HepG2 (cell line): ENCODE results near the gene TSPYL2. TPM values are rescaled to one million over a fixed set of nuclear protein-coding genes. Genes with fewer than 3 reads are reported as not detected.
A peak's percentile ranks its signal among the peaks of the same experiment; 100 is the strongest.

Experiments used
- ATAC-seq: fragments of 200-7000 bp; cut with Tn5 transposase; 3 replicates; pipeline ENCODE4 v1.9.1; 2020; ENCODE audit warnings: mild to moderate bottlenecking, moderate library complexity
- BruUV-seq: library from RNA; stranded (reverse); fragments of 400-500 nt; replicated peaks from 2 replicates; lab custom pipeline; 2021; lab: Mats Ljungman, UMichigan
- CTCF ChIA-PET: fragments of 300-600 bp; formaldehyde crosslinking; extraction: SDS; loops from one replicate; lab custom pipeline; 2021; ENCODE audit warnings: low total read pairs, inconsistent platforms, low intra/inter-chr PET ratio; lab: Yijun Ruan, JAX
- POLR2A ChIA-PET: fragments of 350-600 bp; sonication (Branson Sonifier 250); formaldehyde crosslinking; loops from one replicate; lab custom pipeline; 2020; ENCODE audit warnings: antibody characterized with exemption, inconsistent platforms; lab: Yijun Ruan, JAX
- DNase-seq: peaks from one replicate; pipeline ENCODE4 v3.0.0-alpha.2; 2015; ENCODE audit warnings: low spot score
- FAIRE-seq: peaks from 3 replicates; lab custom pipeline; 2011; peaks lifted over from hg19 to GRCh38; lab: Jason Lieb, UNC
- H2AFZ ChIP-seq: one replicate; pipeline ENCODE4 v1.6.1; 2011; ENCODE audit warnings: low read length, inconsistent platforms
- H3K27ac ChIP-seq: fragments of 300-600 bp; 3 replicates; pipeline ENCODE4 v1.8.0; 2011; ENCODE audit warnings: mixed run types, mild to moderate bottlenecking, mixed read lengths, low read length, inconsistent platforms; ENCODE audit not compliant: insufficient read depth; ENCODE audit errors: extremely low read length
- H3K27me3 ChIP-seq, 2 experiments: fragments of 200-600 bp in 1 of 2; 2 replicates in 1 of 2; 3 replicates in 1 of 2; pipeline versions ENCODE4 v1.6.0 to v1.8.0; 2011; ENCODE audit warnings: low read length in 2 of 2, mild to moderate bottlenecking in 2 of 2, moderate library complexity in 2 of 2, inconsistent platforms in 1 of 2; ENCODE audit not compliant: insufficient read depth in 2 of 2, control insufficient read depth in 1 of 2
- H3K36me3 ChIP-seq, 2 experiments: fragments of 200-600 bp in 1 of 2; replicated peaks in 1 of 2; 2 replicates in 1 of 2; 3 replicates in 1 of 2; pipeline versions ENCODE4 v1.5.1 to v1.8.0; 2011; ENCODE audit warnings: low read length in 2 of 2, inconsistent platforms in 1 of 2; ENCODE audit not compliant: insufficient read depth in 2 of 2, control insufficient read depth in 1 of 2
- H3K4me1 ChIP-seq: 2 replicates; pipeline ENCODE4 v1.5.1; 2012; ENCODE audit warnings: low read length, inconsistent platforms; ENCODE audit not compliant: insufficient read depth
- H3K4me2 ChIP-seq: 2 replicates; pipeline ENCODE4 v1.6.0; 2011; ENCODE audit warnings: low read depth, low read length, inconsistent platforms
- H3K4me3 ChIP-seq, 3 experiments: fragments of 200-600 bp in 1 of 3; sonication (generic), shearing (Covaris generic) in 1 of 3; replicated peaks in 1 of 3; 2 replicates each; pipeline ENCODE4 v1.5.1; 2011 to 2016; ENCODE audit warnings: low read length in 3 of 3, inconsistent platforms in 2 of 3, low read depth in 2 of 3, mild to moderate bottlenecking in 2 of 3, control low read depth in 1 of 3, mixed read lengths in 1 of 3; ENCODE audit not compliant: insufficient read depth in 1 of 3
- H3K79me2 ChIP-seq: one replicate; pipeline ENCODE4 v1.6.1; 2011; ENCODE audit warnings: low read length, inconsistent platforms; ENCODE audit not compliant: insufficient read depth
- H3K9ac ChIP-seq: 2 replicates; pipeline ENCODE4 v1.6.0; 2011; ENCODE audit warnings: mild to moderate bottlenecking, low read depth, low read length, inconsistent platforms; ENCODE audit not compliant: insufficient read depth
- H3K9me3 ChIP-seq: 2 replicates; pipeline ENCODE4 v1.5.1; 2012; ENCODE audit warnings: mild to moderate bottlenecking, low read length
- H4K20me1 ChIP-seq: 2 replicates; pipeline ENCODE4 v1.6.0; 2011; ENCODE audit warnings: inconsistent platforms, mild to moderate bottlenecking, low read length, moderate library complexity; ENCODE audit not compliant: insufficient read depth
- BHLHE40 ChIP-seq: IDR thresholded peaks from 2 replicates; pipeline ENCODE4 v1.6.1; 2011; ENCODE audit warnings: low read length, improper control_type of control experiment
- SAP130 ChIP-seq: IDR thresholded peaks from 2 replicates; pipeline ENCODE4 v1.6.1; 2016; ENCODE audit warnings: low read depth
- USF2 ChIP-seq, 2 experiments: sonication (generic) in 1 of 2; formaldehyde crosslinking in 1 of 2; IDR thresholded peaks; 2 replicates each; pipeline versions ENCODE4 v1.5.1 to v1.6.1; 2011 to 2020; ENCODE audit warnings: borderline replicate concordance in 1 of 2, low read depth in 1 of 2, low read length in 1 of 2, mild to moderate bottlenecking in 1 of 2, missing genetic modification reagents in 1 of 2, moderate library complexity in 1 of 2
- ZNF629 ChIP-seq: sonication (generic); formaldehyde crosslinking; conservative IDR thresholded peaks from 2 replicates; pipeline ENCODE4 v1.5.0; 2020; ENCODE audit warnings: missing genetic modification reagents
- ZNF770 ChIP-seq: sonication (generic); formaldehyde crosslinking; IDR thresholded peaks from 2 replicates; pipeline ENCODE4 v1.5.0; 2020; ENCODE audit warnings: mild to moderate bottlenecking, missing genetic modification reagents
- WGBS: methylation state at CpG from one replicate; pipeline ENCODE4 v1.1.6; 2017; ENCODE audit warnings: low lambda C conversion rate; 5-methylcytosine and 5-hydroxymethylcytosine counted together
- in situ Hi-C: cut with HindIII; loops from 2 replicates; pipeline ENCODE4 v1.10.0; 2017; ENCODE audit warnings: low pct_unique_long_range_greater_than_20kb; ENCODE audit not compliant: extremely low pct_ligation_motif_present
- intact Hi-C: fragments of 100-400 bp; cut with micrococcal nuclease; formaldehyde crosslinking; loops from one replicate; pipeline ENCODE4 v1.10.0; 2022; ENCODE audit not compliant: unreplicated experiment
- polyA plus RNA-seq, 8 experiments: library from polyadenylated mRNA; depleted of rRNA in 3 of 8; stranded (reverse) in 7 of 8; unstranded in 1 of 8; fragments of >200 nt; fragmentation: Illumina TruSeq in 4 of 8; extraction: Trizol in 4 of 8; gene quantifications; 2 replicates each; pipeline versions ENCODE4 v1.2.1 to v1.2.3, GENCODE V29; 2011 to 2016; ENCODE audit warnings: low read depth in 4 of 8, missing spikeins in 1 of 8, mixed read lengths in 1 of 8; ENCODE audit not compliant: insufficient read depth in 1 of 8
- total RNA-seq, 5 experiments: library from RNA; depleted of rRNA; stranded (reverse); fragments of >200 nt; fragmentation: Illumina TruSeq; extraction: Trizol; gene quantifications; 2 replicates each; pipeline ENCODE4 v1.2.3, GENCODE V29; 2016; ENCODE audit warnings: low read depth in 1 of 5
- TF ChIP-seq, protein P1 (sequence below): sonication (generic); formaldehyde crosslinking; IDR thresholded peaks from 2 replicates; pipeline ENCODE4 v1.5.1; 2020; ENCODE audit warnings: mild to moderate bottlenecking, missing genetic modification reagents

TSPYL2 gene
- total and polyA plus RNA-seq, 2 of the 13 experiments (the other 11 are each of a cell fraction or from before 2014, with no cell fraction given): 10.1 to 15.5 TPM

- Histone ChIP-seq H3K27me3 (no peaks in the 10 kb centered on the region; a peak in 1 of 5 replicates), H4K20me1 (no peaks in the 10 kb centered on the region), H2AFZ (no peak overlapping the region), H3K4me1 (0 out of 2 replicates have a peak, but pooled peaks cover 5% of the 10 kb centered on the region), H3K9me3 (no peaks in the 10 kb centered on the region), H3K36me3 (no peaks in the 10 kb centered on the region), H3K4me2 (peak overlapping the region; percentile 74), H3K4me3 (peak overlapping the region; percentile 64 to 80 (median 79)), H3K79me2 (peaks cover 10% of the 10 kb centered on the region), H3K9ac (peak overlapping the region; percentile 76), H3K27ac (peak overlapping the region; percentile 90)
- FAIRE-seq: no peak
- no peak for ATAC-seq
- BruUV-seq: no TSS peak
- DNase-seq: no peak
- intact Hi-C loops (loop anchor here (1.0 kb wide), 1 partner anchor 14 kb away; no protein-coding TSS in a partner anchor), in situ Hi-C loops (no loop called here)
- CTCF ChIA-PET: no interaction called here
- 0% methylated on average over 1 of the region's 5 CpGs for WGBS
- TF ChIP-seq USF2 (IDR thresholded peaks at IDR 0.05; ENCODE audit: low read depth, low read length) (no peak), USF2 (CRISPR knock-in tag; IDR thresholded peaks at IDR 0.05; ENCODE audit: borderline replicate concordance) (peak; percentile 54; the same call in 1 of the 2 replicates), SAP130 (no peak), ZNF770 (CRISPR knock-in tag) (0 out of 2 replicates have a peak, but pooled peaks have one; percentile 12), ZNF629 (CRISPR knock-in tag) (peak; percentile 88), BHLHE40 (peak; percentile 70)
- TF ChIP-seq, protein P1, sequence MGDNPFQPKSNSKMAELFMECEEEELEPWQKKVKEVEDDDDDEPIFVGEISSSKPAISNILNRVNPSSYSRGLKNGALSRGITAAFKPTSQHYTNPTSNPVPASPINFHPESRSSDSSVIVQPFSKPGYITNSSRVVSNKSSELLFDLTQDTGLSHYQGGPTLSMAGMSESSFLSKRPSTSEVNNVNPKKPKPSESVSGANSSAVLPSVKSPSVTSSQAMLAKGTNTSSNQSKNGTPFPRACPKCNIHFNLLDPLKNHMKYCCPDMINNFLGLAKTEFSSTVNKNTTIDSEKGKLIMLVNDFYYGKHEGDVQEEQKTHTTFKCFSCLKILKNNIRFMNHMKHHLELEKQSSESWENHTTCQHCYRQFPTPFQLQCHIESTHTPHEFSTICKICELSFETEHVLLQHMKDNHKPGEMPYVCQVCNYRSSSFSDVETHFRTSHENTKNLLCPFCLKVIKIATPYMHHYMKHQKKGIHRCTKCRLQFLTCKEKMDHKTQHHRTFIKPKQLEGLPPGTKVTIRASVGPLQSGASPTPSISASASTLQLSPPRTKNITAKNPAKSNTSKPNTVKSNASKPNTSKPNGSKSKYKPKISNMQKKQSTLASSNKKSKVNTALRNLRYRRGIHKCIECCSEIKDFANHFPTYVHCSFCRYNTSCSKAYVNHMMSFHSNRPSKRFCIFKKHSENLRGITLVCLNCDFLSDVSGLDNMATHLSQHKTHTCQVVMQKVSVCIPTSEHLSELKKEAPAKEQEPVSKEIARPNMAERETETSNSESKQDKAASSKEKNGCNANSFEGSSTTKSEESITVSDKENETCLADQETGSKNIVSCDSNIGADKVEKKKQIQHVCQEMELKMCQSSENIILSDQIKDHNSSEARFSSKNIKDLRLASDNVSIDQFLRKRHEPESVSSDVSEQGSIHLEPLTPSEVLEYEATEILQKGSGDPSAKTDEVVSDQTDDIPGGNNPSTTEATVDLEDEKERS (CRISPR knock-in tag): 0 out of 2 replicates have a peak, but pooled peaks have one; percentile 11
- POLR2A ChIA-PET: interaction anchor here (1.6 kb wide), 1 partner anchor 13 kb away, joined by 5 read pairs; the partner anchor contains the start of gene TSPYL2
Observed at GRCh38 chrX:53094582-53094905, 12.4 kb downstream of the TSPYL2 start.
